DND-41 (cell line): Measurements from ENCODE around the gene SLC1A7.

Experiments
- ATAC-seq: fragments of 200-7000 bp; cut with Tn5 transposase; 3 replicates; pipeline ENCODE4 v1.9.1; 2021; ENCODE audit warnings: low read depth; ENCODE audit not compliant: insufficient read depth
- DNase-seq: peaks from one replicate; pipeline ENCODE4 v3.0.0-alpha.2; 2020
- H2AFZ ChIP-seq: 2 replicates; pipeline ENCODE4 v1.6.0; 2012; ENCODE audit warnings: low read depth, low read length
- H3K27ac ChIP-seq: 2 replicates; pipeline ENCODE4 v1.5.1; 2012; ENCODE audit warnings: low read length, inconsistent platforms
- H3K27me3 ChIP-seq: fragments of 200-600 bp; sonication (generic); 2 replicates; pipeline ENCODE4 v1.6.0; 2012; ENCODE audit warnings: low read length, mild to moderate bottlenecking, inconsistent platforms; ENCODE audit not compliant: insufficient read depth, poor library complexity
- H3K36me3 ChIP-seq: 2 replicates; pipeline ENCODE4 v1.5.1; 2012; ENCODE audit warnings: low read length, inconsistent platforms; ENCODE audit not compliant: insufficient read depth
- H3K4me1 ChIP-seq: 2 replicates; pipeline ENCODE4 v1.5.1; 2012; ENCODE audit warnings: mild to moderate bottlenecking, low read length; ENCODE audit not compliant: insufficient read depth
- H3K4me2 ChIP-seq: 2 replicates; pipeline ENCODE4 v1.6.0; 2012; ENCODE audit warnings: mild to moderate bottlenecking, moderate library complexity, low read length, inconsistent platforms; ENCODE audit not compliant: insufficient read depth
- H3K4me3 ChIP-seq, 2 experiments: fragments of 200-600 bp in 1 of 2; shearing (Covaris generic) in 1 of 2; 2 replicates each; pipeline ENCODE4 v1.5.1; 2012 to 2016; ENCODE audit warnings: inconsistent platforms in 2 of 2, low read length in 2 of 2, mild to moderate bottlenecking in 2 of 2, low read depth in 1 of 2, moderate library complexity in 1 of 2
- H3K79me2 ChIP-seq: 2 replicates; pipeline ENCODE4 v1.6.0; 2012; ENCODE audit warnings: low read length, inconsistent platforms; ENCODE audit not compliant: insufficient read depth
- H3K9ac ChIP-seq: 2 replicates; pipeline ENCODE4 v1.6.0; 2012; ENCODE audit warnings: low read depth, mild to moderate bottlenecking, inconsistent platforms, low read length, moderate library complexity
- H3K9me3 ChIP-seq: 2 replicates; pipeline ENCODE4 v1.5.1; 2012; ENCODE audit warnings: low read length, moderate library complexity, mild to moderate bottlenecking, inconsistent platforms; ENCODE audit not compliant: insufficient read depth, severe bottlenecking
- H4K20me1 ChIP-seq: 2 replicates; pipeline ENCODE4 v1.6.0; 2012; ENCODE audit warnings: low read length; ENCODE audit not compliant: insufficient read depth
- CTCF ChIP-seq: IDR thresholded peaks from 2 replicates; pipeline ENCODE4 v1.5.1; 2012; ENCODE audit warnings: borderline replicate concordance, low read length, moderate library complexity, mild to moderate bottlenecking; ENCODE audit not compliant: poor library complexity, severe bottlenecking; ENCODE audit errors: extremely low read depth
- EZH2 ChIP-seq: IDR thresholded peaks from 3 replicates; pipeline ENCODE4 v1.6.1; 2012; ENCODE audit warnings: borderline replicate concordance, low read depth, mild to moderate bottlenecking, moderate library complexity, low read length, inconsistent platforms; ENCODE audit not compliant: severe bottlenecking

The SLC1A7 gene

DNA sequence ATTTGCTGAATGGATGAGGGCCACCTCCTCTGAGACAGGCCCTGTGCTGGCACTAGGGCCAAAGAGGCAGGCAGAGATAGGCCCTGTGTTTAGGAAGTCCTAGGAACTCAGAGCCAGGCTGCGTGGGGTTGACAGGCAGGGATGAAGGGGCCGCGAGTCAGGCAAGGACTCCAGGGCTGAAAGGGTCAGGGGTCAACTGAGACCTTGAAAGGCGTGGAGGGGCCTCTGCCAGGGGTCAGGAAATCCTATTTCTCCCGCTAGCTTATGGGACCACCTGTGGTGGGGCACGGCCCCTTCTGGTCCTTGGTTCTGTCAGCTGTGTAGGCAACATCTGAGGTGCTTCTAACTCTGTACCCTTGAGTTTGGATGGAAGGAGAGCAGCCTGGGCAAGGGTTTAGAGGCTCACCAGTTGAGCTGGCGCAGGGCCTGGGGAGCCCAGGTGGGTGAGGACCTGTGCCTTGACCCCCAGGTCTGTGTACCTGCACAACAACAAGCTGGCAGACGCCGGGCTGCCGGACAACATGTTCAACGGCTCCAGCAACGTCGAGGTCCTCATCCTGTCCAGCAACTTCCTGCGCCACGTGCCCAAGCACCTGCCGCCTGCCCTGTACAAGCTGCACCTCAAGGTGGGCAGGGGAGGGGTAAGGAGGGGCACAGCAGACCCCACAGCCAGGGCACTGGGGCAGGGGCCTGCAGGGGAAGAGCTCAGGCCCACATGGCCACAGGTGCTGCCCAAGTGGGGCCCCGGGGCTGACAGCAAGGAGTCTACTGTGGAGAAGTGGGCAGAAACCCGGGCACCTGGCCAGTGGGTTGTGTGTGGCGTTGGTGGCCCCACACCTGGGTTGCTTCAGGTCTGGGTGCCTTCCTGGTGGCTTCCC is 65.5 kb downstream of the SLC1A7 start:
- H3K27ac ChIP-seq: no peak overlapping the region
- H2AFZ ChIP-seq: no peak overlapping the region
- no peak overlapping the region for H3K9ac ChIP-seq
- H3K27me3 ChIP-seq: no peaks in the 10 kb centered on the region
- H4K20me1 ChIP-seq: no peaks in the 10 kb centered on the region; the same call in 1 of the 2 replicates
- no peak for DNase-seq
- no peaks in the 10 kb centered on the region for H3K36me3 ChIP-seq
- TF ChIP-seq EZH2: no peak
- TF ChIP-seq CTCF: no peak
- no peak overlapping the region for H3K4me2 ChIP-seq
- H3K4me3 ChIP-seq: no peak overlapping the region
- H3K9me3 ChIP-seq: no peaks in the 10 kb centered on the region
- no peaks in the 10 kb centered on the region for H3K79me2 ChIP-seq
- ATAC-seq: no peak
- no peaks in the 10 kb centered on the region for H3K4me1 ChIP-seq

- no peaks in the 10 kb centered on the region; the same call in 1 of the 2 replicates for H4K20me1 ChIP-seq
- no peak overlapping the region for H3K27ac ChIP-seq
- no peak overlapping the region for H3K4me3 ChIP-seq
- H3K27me3 ChIP-seq: no peaks in the 10 kb centered on the region
- H3K79me2 ChIP-seq: no peaks in the 10 kb centered on the region
- no peak for ATAC-seq
- no peak overlapping the region for H3K9ac ChIP-seq
- H3K4me2 ChIP-seq: no peak overlapping the region
- no peaks in the 10 kb centered on the region for H3K36me3 ChIP-seq
- DNase-seq: no peak
- no peaks in the 10 kb centered on the region for H3K4me1 ChIP-seq
- H3K9me3 ChIP-seq: no peaks in the 10 kb centered on the region
- H2AFZ ChIP-seq: no peak overlapping the region
- no peak for TF ChIP-seq EZH2
- TF ChIP-seq CTCF: no peak
Observed at GRCh38 chr1:53076165-53076564, 66.3 kb downstream of the SLC1A7 start.

GRCh38 chr1:53075761-53076163 is 66.7 kb downstream of the SLC1A7 start:
- no peaks in the 10 kb centered on the region; the same call in 1 of the 2 replicates for H4K20me1 ChIP-seq
- ATAC-seq (no peak), DNase-seq (no peak)
- H3K36me3 ChIP-seq: no peaks in the 10 kb centered on the region
- H3K9me3 ChIP-seq: no peaks in the 10 kb centered on the region
- no peaks in the 10 kb centered on the region for H3K27me3 ChIP-seq
- TF ChIP-seq CTCF (no peak), EZH2 (no peak)
- no peaks in the 10 kb centered on the region for H3K4me1 ChIP-seq
- no peaks in the 10 kb centered on the region for H3K79me2 ChIP-seq
- H3K4me3 ChIP-seq: no peak overlapping the region
- H3K9ac ChIP-seq: no peak overlapping the region
- H3K4me2 ChIP-seq: no peak overlapping the region
- no peak overlapping the region for H2AFZ ChIP-seq
- H3K27ac ChIP-seq: no peak overlapping the region
